RWPE2 (cell line): ENCODE results near the gene KIDINS220.

Source experiments
- ATAC-seq: fragments of 200-7000 bp; cut with Tn5 transposase; 3 replicates; pipeline ENCODE4 v1.9.1; 2021; ENCODE audit warnings: low read depth
- DNase-seq: peaks from one replicate; pipeline ENCODE4 v3.0.0-alpha.2; 2020; ENCODE audit warnings: low spot score
- H3K27ac ChIP-seq: fragments of 450-650 bp; 2 replicates; pipeline ENCODE4 v1.5.1; 2017; ENCODE audit warnings: mild to moderate bottlenecking; ENCODE audit not compliant: poor library complexity, severe bottlenecking
- H3K27me3 ChIP-seq: fragments of 250-450 bp; sonication (Bioruptor Pico); 2 replicates; pipeline ENCODE4 v1.5.1; 2021; ENCODE audit warnings: mild to moderate bottlenecking, moderate library complexity; ENCODE audit not compliant: insufficient read depth, poor library complexity, severe bottlenecking
- H3K36me3 ChIP-seq: fragments of 250-450 bp; sonication (Bioruptor Pico); 2 replicates; pipeline ENCODE4 v1.5.1; 2020; ENCODE audit warnings: low read depth, mild to moderate bottlenecking, moderate library complexity
- H3K4me1 ChIP-seq: fragments of 250-450 bp; sonication (Bioruptor Pico); 2 replicates; pipeline ENCODE4 v1.5.1; 2021; ENCODE audit warnings: mild to moderate bottlenecking, moderate library complexity; ENCODE audit not compliant: insufficient read depth, poor library complexity, severe bottlenecking
- H3K4me3 ChIP-seq: fragments of 250-450 bp; sonication (Bioruptor Pico); 2 replicates; pipeline ENCODE4 v1.5.1; 2021; ENCODE audit warnings: mild to moderate bottlenecking, moderate library complexity; ENCODE audit not compliant: severe bottlenecking
- H3K9me3 ChIP-seq: fragments of 250-450 bp; sonication (Bioruptor Pico); 2 replicates; pipeline ENCODE4 v1.5.1; 2021; ENCODE audit warnings: mild to moderate bottlenecking, moderate library complexity; ENCODE audit not compliant: severe bottlenecking
- TF ChIP-seq, protein P1 (sequence below): fragments of 450-650 bp; IDR thresholded peaks from one replicate; pipeline ENCODE4 v1.5.1; 2017; ENCODE audit warnings: mild to moderate bottlenecking, moderate library complexity; ENCODE audit not compliant: poor library complexity, severe bottlenecking

Gene KIDINS220

GRCh38 chr2:8719528-8719927, 117.9 kb downstream of the KIDINS220 start:
- ATAC-seq (no peak), DNase-seq (no peak)
- no peak overlapping the region for H3K27ac ChIP-seq
- H3K9me3 ChIP-seq: no peaks in the 10 kb centered on the region
- H3K4me3 ChIP-seq: no peak overlapping the region
- TF ChIP-seq, protein P1, sequence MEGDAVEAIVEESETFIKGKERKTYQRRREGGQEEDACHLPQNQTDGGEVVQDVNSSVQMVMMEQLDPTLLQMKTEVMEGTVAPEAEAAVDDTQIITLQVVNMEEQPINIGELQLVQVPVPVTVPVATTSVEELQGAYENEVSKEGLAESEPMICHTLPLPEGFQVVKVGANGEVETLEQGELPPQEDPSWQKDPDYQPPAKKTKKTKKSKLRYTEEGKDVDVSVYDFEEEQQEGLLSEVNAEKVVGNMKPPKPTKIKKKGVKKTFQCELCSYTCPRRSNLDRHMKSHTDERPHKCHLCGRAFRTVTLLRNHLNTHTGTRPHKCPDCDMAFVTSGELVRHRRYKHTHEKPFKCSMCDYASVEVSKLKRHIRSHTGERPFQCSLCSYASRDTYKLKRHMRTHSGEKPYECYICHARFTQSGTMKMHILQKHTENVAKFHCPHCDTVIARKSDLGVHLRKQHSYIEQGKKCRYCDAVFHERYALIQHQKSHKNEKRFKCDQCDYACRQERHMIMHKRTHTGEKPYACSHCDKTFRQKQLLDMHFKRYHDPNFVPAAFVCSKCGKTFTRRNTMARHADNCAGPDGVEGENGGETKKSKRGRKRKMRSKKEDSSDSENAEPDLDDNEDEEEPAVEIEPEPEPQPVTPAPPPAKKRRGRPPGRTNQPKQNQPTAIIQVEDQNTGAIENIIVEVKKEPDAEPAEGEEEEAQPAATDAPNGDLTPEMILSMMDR: no peak
- no peaks in the 10 kb centered on the region for H3K36me3 ChIP-seq
- no peaks in the 10 kb centered on the region for H3K4me1 ChIP-seq
- no peaks in the 10 kb centered on the region for H3K27me3 ChIP-seq

- no peak overlapping the region for H3K4me3 ChIP-seq
- TF ChIP-seq, protein P1: no peak
- no peaks in the 10 kb centered on the region for H3K4me1 ChIP-seq
- no peaks in the 10 kb centered on the region for H3K27me3 ChIP-seq
- ATAC-seq: no peak
- H3K27ac ChIP-seq: no peak overlapping the region
- H3K9me3 ChIP-seq: no peaks in the 10 kb centered on the region
- no peaks in the 10 kb centered on the region for H3K36me3 ChIP-seq
- DNase-seq: no peak
These were observed 122.4 kb downstream of the KIDINS220 start for GRCh38 chr2:8714971-8715370.

DNA sequence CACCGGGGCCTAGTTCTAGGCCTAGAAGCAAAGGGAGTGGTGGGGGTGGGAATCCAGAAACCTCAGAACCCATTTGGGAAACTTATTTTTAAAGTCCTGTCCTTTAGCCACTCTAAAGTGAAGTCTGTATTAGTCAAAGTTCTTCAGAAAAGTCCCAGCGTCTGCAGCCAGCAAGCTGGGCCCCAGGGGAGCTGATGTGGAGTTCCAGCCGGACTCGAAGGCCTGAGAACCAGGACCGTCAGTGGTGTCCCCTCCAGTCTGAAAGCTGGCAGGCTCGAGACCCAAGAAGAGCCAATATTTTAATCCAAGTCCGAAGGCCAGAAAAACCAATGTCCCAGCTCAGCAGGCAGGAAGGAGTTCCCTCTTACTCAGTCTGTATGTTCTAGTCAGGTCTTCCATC, 123.1 kb downstream of the KIDINS220 start:
- no peaks in the 10 kb centered on the region for H3K4me1 ChIP-seq
- ATAC-seq (no peak), DNase-seq (no peak)
- no peaks in the 10 kb centered on the region for H3K27me3 ChIP-seq
- TF ChIP-seq, protein P1: no peak
- H3K9me3 ChIP-seq: no peaks in the 10 kb centered on the region
- no peak overlapping the region for H3K27ac ChIP-seq
- H3K36me3 ChIP-seq: no peaks in the 10 kb centered on the region
- H3K4me3 ChIP-seq: no peak overlapping the region

DNA sequence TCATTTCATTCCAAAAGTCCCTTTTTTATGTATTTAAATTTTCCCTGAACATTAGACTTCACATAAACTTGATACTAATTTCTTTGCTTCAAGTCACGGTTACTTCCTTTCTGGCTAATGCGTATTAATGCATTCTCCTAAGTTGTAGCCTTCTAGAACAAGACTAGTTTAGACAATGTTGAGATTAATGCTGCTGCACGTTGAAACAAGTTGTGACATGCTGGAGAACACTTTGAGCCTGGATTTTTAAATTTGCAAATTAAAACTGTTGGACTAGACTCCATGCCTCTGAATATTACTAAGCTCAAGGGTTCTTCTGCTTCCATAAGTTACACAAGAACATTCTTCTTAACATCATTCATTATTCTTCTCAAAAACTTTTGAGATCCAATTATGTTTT, 126.5 kb downstream of the KIDINS220 start:
- no peak for ATAC-seq

GRCh38 chr2:8709611-8710010, 127.8 kb downstream of the KIDINS220 start:
- ATAC-seq: no peak
- no peak for DNase-seq
- Histone ChIP-seq H3K36me3 (no peaks in the 10 kb centered on the region), H3K9me3 (no peaks in the 10 kb centered on the region), H3K27ac (no peak overlapping the region), H3K27me3 (no peaks in the 10 kb centered on the region), H3K4me3 (no peak overlapping the region), H3K4me1 (no peaks in the 10 kb centered on the region)
- TF ChIP-seq, protein P1: no peak

More for the DNA sequence above, 126.5 kb downstream of the KIDINS220 start:
- TF ChIP-seq, protein P1: no peak
- Histone ChIP-seq H3K27me3 (no peaks in the 10 kb centered on the region), H3K27ac (no peak overlapping the region), H3K4me3 (no peak overlapping the region), H3K4me1 (no peaks in the 10 kb centered on the region), H3K36me3 (no peaks in the 10 kb centered on the region), H3K9me3 (no peaks in the 10 kb centered on the region)
- no peak for DNase-seq
